T-cell (primary cell): ENCODE results near the gene MLST8. TPM values are rescaled to one million over a fixed set of nuclear protein-coding genes. Genes with fewer than 3 reads are reported as not detected.
A peak's percentile ranks its signal among the peaks of the same experiment; 100 is the strongest.

Source experiments
- ATAC-seq, 4 experiments: fragments of 200-7000 bp in 3 of 4; fragments of 150-1000 bp in 1 of 4; cut with Tn5 transposase; replicated peaks in 1 of 4; 1 replicate in 3 of 4; 2 replicates in 1 of 4; pipeline ENCODE4 v1.10.0; 2021; ENCODE audit warnings: moderate library complexity in 3 of 4, mild to moderate bottlenecking in 2 of 4, moderate number of reproducible peaks in 1 of 4
- CTCF ChIA-PET, 2 donors: fragments of 300-600 bp; sonication (Branson Sonifier 250); formaldehyde crosslinking; loops; one replicate each; lab custom pipeline; 2022; ENCODE audit warnings: antibody characterized with exemption in 2 of 2; lab: Charles Lee
- POLR2A ChIA-PET, 2 donors: fragments of 300-600 bp; sonication (Branson Sonifier 250); formaldehyde crosslinking; loops; one replicate each; lab custom pipeline; 2022; ENCODE audit warnings: antibody characterized with exemption in 2 of 2; lab: Charles Lee
- DNase-seq, 35 experiments: peaks; one replicate each; pipeline versions ENCODE4 v3.0.0 to v3.0.0-alpha.2; 2013 to 2023
- H3K27ac ChIP-seq: one replicate; pipeline ENCODE4 v1.5.1; 2013; ENCODE audit warnings: low read length
- H3K27me3 ChIP-seq, 2 experiments: replicated peaks in 1 of 2; 1 replicate in 1 of 2; 2 replicates in 1 of 2; pipeline versions ENCODE4 v1.6.1 to v1.7.0; 2013; ENCODE audit warnings: low read length in 1 of 2, mixed read lengths in 1 of 2; ENCODE audit not compliant: control insufficient read depth in 2 of 2, insufficient read depth in 2 of 2; ENCODE audit errors: extremely low read depth in 1 of 2
- H3K36me3 ChIP-seq, 2 donors: 1 replicate in 1 of 2; 2 replicates in 1 of 2; pipeline versions ENCODE4 v1.6.1 to v1.7.0; 2013; ENCODE audit warnings: low read length in 1 of 2; ENCODE audit not compliant: control insufficient read depth in 2 of 2, insufficient read depth in 1 of 2; ENCODE audit errors: extremely low read depth in 1 of 2
- H3K4me1 ChIP-seq, 2 experiments: 1 replicate in 1 of 2; 2 replicates in 1 of 2; pipeline versions ENCODE4 v1.6.1 to v1.7.0; 2013; ENCODE audit warnings: low read length in 2 of 2, mixed read lengths in 1 of 2; ENCODE audit not compliant: insufficient read depth in 2 of 2, control insufficient read depth in 1 of 2; ENCODE audit errors: extremely low read depth in 1 of 2
- H3K4me3 ChIP-seq, 2 donors: 1 replicate in 1 of 2; 2 replicates in 1 of 2; pipeline versions ENCODE4 v1.5.1 to v1.7.0; 2013; ENCODE audit warnings: mild to moderate bottlenecking in 2 of 2, low read length in 1 of 2, moderate library complexity in 1 of 2; ENCODE audit not compliant: control insufficient read depth in 1 of 2; ENCODE audit errors: extremely low read depth in 1 of 2
- H3K9me3 ChIP-seq: 2 replicates; pipeline ENCODE4 v1.7.0; 2013
- H3K27ac Mint-ChIP-seq, 2 donors: one replicate each; pipeline ENCODE4 v1.8.0; 2020 to 2021; ENCODE audit warnings: mild to moderate bottlenecking in 2 of 2, mixed read lengths in 2 of 2
- H3K27me3 Mint-ChIP-seq, 2 donors: one replicate each; pipeline ENCODE4 v1.8.0; 2021 to 2022; ENCODE audit warnings: mixed read lengths in 2 of 2
- H3K36me3 Mint-ChIP-seq: one replicate; pipeline ENCODE4 v1.8.0; 2021; ENCODE audit warnings: mixed read lengths
- H3K4me1 Mint-ChIP-seq, 3 donors: one replicate each; pipeline ENCODE4 v1.8.0; 2020 to 2022; ENCODE audit warnings: mixed read lengths in 3 of 3, mild to moderate bottlenecking in 1 of 3
- H3K4me3 Mint-ChIP-seq, 3 donors: one replicate each; pipeline ENCODE4 v1.8.0; 2020 to 2022; ENCODE audit warnings: mild to moderate bottlenecking in 3 of 3, mixed read lengths in 3 of 3, moderate library complexity in 3 of 3
- H3K9me3 Mint-ChIP-seq, 3 donors: one replicate each; pipeline ENCODE4 v1.8.0; 2020 to 2022; ENCODE audit warnings: mixed read lengths in 3 of 3
- WGBS: methylation state at CpG from one replicate; pipeline ENCODE4 v1.1.5; 2013; ENCODE audit warnings: missing lambda C conversion rate; ENCODE audit not compliant: insufficient coverage; 5-methylcytosine and 5-hydroxymethylcytosine counted together
- total RNA-seq, 35 experiments: library from RNA in 6 of 35; stranded (reverse) in 6 of 35; fragments of 120-200 nt in 1 of 35; gene quantifications; one replicate each; pipeline versions ENCODE4 v1.2.1 to v1.2.4 and lab custom pipeline; 2013 to 2026

The MLST8 gene
- total RNA-seq, 5 donors from 2014 or later (not counting 1 experiment from before 2014, with no cell fraction given) = 26.2 to 32.5 (median 30.2) TPM

DNA sequence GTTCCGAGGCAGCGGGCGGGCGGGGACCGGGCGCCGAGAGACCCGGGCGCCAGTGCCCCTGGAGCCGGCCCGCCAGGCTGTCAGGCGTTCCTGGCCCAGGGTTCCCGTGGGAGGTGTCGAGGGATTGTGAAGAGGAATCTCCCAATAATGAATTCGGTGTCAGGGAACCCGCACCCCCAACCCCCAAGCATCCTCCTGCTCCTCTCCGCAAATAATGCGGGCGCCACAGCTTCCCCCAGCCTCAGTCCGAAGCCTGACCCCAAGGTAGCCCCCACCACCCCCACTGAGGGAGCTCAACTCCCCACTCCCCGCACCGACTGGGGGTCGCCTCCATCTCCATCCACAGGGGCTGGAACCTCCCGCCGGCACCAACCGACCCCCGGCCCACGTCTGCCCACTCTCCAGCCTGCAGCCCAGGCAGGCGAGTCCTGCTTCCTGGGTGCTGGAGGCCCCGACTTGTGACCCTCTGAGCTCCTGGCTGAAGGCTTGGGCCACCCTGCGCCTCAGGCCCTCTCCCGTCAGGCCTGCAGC, 8.2 kb upstream of the MLST8 start:
- Histone ChIP-seq H3K27me3 (peaks cover 3 to 58% of the 10 kb centered on the region in 2 experiments), H3K36me3 (no peaks in the 10 kb centered on the region), H3K4me3 (no peak overlapping the region), H3K9me3 (no peaks in the 10 kb centered on the region), H3K27ac (no peak overlapping the region), H3K4me1 (peaks cover 0 to 18% of the 10 kb centered on the region in 2 experiments)
- ATAC-seq (no peak), DNase-seq (no peak)
- H3K36me3 Mint-ChIP-seq = no peaks in the 10 kb centered on the region
- no peak overlapping the region for H3K27ac Mint-ChIP-seq
- POLR2A ChIA-PET = no interaction called here
- no peaks in the 10 kb centered on the region for H3K9me3 Mint-ChIP-seq
- peaks cover 11 to 35% of the 10 kb centered on the region in 2 donors for H3K27me3 Mint-ChIP-seq
- H3K4me3 Mint-ChIP-seq = peak overlapping the region; percentile 41 to 72 (median 53)
- 28% methylated on average over 22 of the region's 32 CpGs for WGBS
- CTCF ChIA-PET = no interaction called here
- H3K4me1 Mint-ChIP-seq = peaks cover 0 to 8% (median 4%) of the 10 kb centered on the region in 3 donors

DNA sequence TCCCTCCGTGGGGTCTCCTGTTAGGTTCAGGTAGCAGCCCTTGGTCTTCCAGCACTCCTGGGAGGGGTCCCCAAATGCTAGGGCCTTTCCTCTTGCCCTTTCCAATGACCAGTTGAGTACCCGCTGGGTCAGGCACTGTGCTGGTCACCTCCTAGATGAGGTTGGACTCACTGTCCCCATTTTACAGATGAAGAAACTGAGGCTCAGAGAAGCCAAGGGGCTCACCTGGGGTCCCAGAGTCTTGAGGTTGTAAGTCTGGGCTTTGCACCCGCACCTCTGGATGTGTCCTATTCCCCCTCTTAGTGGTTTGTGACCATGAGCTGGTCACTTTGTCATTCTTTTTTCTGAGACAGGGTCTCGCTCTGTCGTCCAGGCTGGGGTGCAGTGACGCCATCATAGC, 7.5 kb upstream of the MLST8 start:
- peaks cover 3 to 58% of the 10 kb centered on the region in 2 experiments for H3K27me3 ChIP-seq
- DNase-seq = no peak
- no peaks in the 10 kb centered on the region for H3K9me3 Mint-ChIP-seq
- peaks cover 0 to 8% (median 4%) of the 10 kb centered on the region in 3 donors for H3K4me1 Mint-ChIP-seq
- peaks cover 11 to 35% of the 10 kb centered on the region in 2 donors for H3K27me3 Mint-ChIP-seq
- whole genome bisulfite sequencing = 95% methylated on average over 4 of the region's 6 CpGs
- no peaks in the 10 kb centered on the region for H3K36me3 ChIP-seq
- H3K4me1 ChIP-seq = peaks cover 0 to 18% of the 10 kb centered on the region in 2 experiments
- no peak overlapping the region for H3K27ac ChIP-seq
- ATAC-seq = no peak
- ChIA-PET POLR2A (no interaction called here), CTCF (no interaction called here)
- H3K9me3 ChIP-seq = no peaks in the 10 kb centered on the region
- peak overlapping the region; percentile 37 to 72 (median 47) for H3K4me3 Mint-ChIP-seq
- H3K27ac Mint-ChIP-seq = peak overlapping the region in 1 of 2 donors; percentile 36
- H3K36me3 Mint-ChIP-seq = no peaks in the 10 kb centered on the region
- no peak overlapping the region for H3K4me3 ChIP-seq

DNA sequence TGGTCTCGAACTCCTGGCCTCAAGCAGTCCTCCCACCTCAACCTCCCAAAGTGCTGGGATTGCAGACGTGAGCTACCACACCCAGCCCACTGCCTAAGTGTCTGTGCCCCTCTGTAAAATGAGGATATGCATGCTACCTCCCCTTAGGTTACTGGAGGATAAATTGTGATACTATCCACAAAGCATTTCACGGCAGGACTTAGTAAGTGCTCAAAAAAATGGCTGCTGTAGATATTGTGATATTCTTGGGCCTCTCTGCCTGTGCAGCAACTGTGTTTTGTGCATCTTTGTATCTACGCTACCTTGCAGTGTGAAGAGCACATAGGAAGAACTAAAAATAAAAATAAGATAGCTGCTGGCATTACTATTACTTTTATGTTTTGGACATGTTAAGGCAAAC, 7.0 kb upstream of the MLST8 start:
- 75% methylated on average over 1 of the region's 4 CpGs for WGBS
- peaks cover 0 to 8% (median 4%) of the 10 kb centered on the region in 3 donors for H3K4me1 Mint-ChIP-seq
- no peak for DNase-seq
- no peaks in the 10 kb centered on the region for H3K9me3 ChIP-seq
- no peak overlapping the region for H3K4me3 ChIP-seq
- peak overlapping the region in 1 of 2 donors; percentile 36 for H3K27ac Mint-ChIP-seq
- H3K27me3 ChIP-seq = peaks cover 3 to 57% of the 10 kb centered on the region in 2 experiments
- ChIA-PET POLR2A (no interaction called here), CTCF (no interaction called here)
- no peak for ATAC-seq
- H3K36me3 ChIP-seq = no peaks in the 10 kb centered on the region
- no peaks in the 10 kb centered on the region for H3K36me3 Mint-ChIP-seq
- peak overlapping the region; percentile 37 to 72 (median 47) for H3K4me3 Mint-ChIP-seq
- peaks cover 0 to 18% of the 10 kb centered on the region in 2 experiments for H3K4me1 ChIP-seq
- H3K27me3 Mint-ChIP-seq = peaks cover 11 to 35% of the 10 kb centered on the region in 2 donors
- no peaks in the 10 kb centered on the region for H3K9me3 Mint-ChIP-seq
- H3K27ac ChIP-seq = no peak overlapping the region

DNA sequence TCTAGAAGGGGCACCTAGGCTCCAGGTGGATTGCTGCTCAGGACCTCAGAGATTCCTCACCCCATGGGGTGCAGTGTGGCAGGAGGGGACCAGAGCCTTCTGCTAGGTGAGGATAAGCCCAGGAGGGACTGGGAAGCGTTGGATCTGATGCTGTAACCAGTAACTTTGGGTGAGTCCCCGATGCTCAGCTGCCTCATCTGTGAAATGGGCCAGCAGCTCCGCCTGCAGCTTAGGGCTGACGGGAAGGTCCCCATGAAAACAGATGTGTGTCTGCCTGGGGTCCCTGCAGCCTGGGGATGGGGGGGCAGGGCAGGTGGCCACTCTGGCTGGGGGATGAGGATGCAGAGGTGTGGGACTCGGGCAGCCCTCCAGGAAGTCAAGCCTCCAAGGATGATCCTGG, 6.2 kb upstream of the MLST8 start:
- Histone ChIP-seq H3K27me3 (peaks cover 3 to 49% of the 10 kb centered on the region in 2 experiments), H3K4me1 (peaks cover 0 to 18% of the 10 kb centered on the region in 2 experiments), H3K9me3 (no peaks in the 10 kb centered on the region), H3K27ac (no peak overlapping the region), H3K36me3 (no peaks in the 10 kb centered on the region), H3K4me3 (no peak overlapping the region)
- no peak overlapping the region for H3K4me3 Mint-ChIP-seq
- H3K27ac Mint-ChIP-seq = no peak overlapping the region
- ChIA-PET CTCF (interaction anchor here in 1 of 2 donors (0.6 kb wide), 1 partner anchor 390 kb away, joined by 3 read pairs; no protein-coding TSS in a partner anchor), POLR2A (no interaction called here)
- DNase-seq = no peak
- peaks cover 11 to 34% of the 10 kb centered on the region in 2 donors for H3K27me3 Mint-ChIP-seq
- H3K4me1 Mint-ChIP-seq = peaks cover under 1 to 10% (median 4%) of the 10 kb centered on the region in 3 donors
- WGBS = 71% methylated on average over 5 of the region's 5 CpGs
- H3K36me3 Mint-ChIP-seq = no peaks in the 10 kb centered on the region
- no peak for ATAC-seq
- H3K9me3 Mint-ChIP-seq = no peaks in the 10 kb centered on the region

DNA sequence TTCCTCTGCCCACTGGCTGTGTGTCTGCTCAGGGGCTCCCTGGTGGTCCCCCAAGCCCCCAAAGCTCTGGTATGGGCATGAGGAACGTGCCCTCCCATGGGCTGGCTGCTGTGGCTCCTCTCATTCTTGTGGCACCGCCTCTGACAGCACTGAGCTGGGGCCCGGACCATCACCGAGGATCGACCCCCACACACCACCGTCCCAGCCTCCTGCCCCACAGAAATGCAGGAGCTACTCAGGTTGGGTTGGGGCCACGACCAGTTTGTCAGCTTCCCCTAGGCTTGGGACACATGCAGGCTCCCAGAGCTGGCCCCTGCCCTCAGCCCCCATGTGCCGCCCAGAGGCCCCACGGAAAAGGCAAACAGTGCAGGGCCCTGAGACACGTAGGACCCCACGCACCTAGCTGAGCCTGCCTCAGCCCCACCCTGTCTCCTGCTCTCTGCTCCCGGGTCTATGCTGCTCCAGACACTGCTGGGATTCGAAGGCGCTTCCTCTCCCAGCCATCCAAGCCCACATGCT, 5.6 kb upstream of the MLST8 start:
- H3K9me3 Mint-ChIP-seq = no peaks in the 10 kb centered on the region
- Histone ChIP-seq H3K27ac (no peak overlapping the region), H3K27me3 (peaks cover 3 to 43% of the 10 kb centered on the region in 2 experiments), H3K9me3 (no peaks in the 10 kb centered on the region), H3K36me3 (no peaks in the 10 kb centered on the region), H3K4me3 (no peak overlapping the region), H3K4me1 (peaks cover 0 to 20% of the 10 kb centered on the region in 2 experiments)
- ATAC-seq (no peak), DNase-seq (no peak)
- H3K4me1 Mint-ChIP-seq = peaks cover 6 to 14% (median 8%) of the 10 kb centered on the region in 3 donors
- peaks cover 11 to 31% of the 10 kb centered on the region in 2 donors for H3K27me3 Mint-ChIP-seq
- 77% methylated on average over 11 of the region's 14 CpGs for WGBS
- H3K27ac Mint-ChIP-seq = no peak overlapping the region
- CTCF ChIA-PET = no interaction called here
- no peak overlapping the region for H3K4me3 Mint-ChIP-seq
- POLR2A ChIA-PET = no interaction called here
- H3K36me3 Mint-ChIP-seq = no peaks in the 10 kb centered on the region

DNA sequence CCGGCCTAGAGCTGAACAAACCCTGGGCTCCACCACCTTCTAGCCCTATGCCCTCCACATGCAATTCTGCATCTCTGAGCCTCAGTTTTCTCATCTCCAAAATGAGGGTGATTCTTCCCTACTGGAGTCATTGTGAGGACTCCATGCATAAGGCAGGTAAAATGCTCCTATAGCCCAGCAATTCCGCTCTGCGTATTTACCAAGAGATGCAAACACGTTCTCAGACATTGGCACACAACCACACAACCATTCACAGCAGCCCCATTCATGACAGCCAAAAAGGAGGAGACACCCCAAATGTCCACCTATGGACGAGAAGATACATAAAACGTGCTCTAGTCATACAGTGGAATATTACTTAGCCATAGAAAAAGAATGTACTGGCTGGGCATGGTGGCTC, 4.9 kb upstream of the MLST8 start:
- Mint-ChIP-seq H3K4me1 (peaks cover 6 to 9% (median 8%) of the 10 kb centered on the region in 3 donors), H3K9me3 (no peaks in the 10 kb centered on the region), H3K27ac (no peak overlapping the region), H3K27me3 (peaks cover 6 to 26% of the 10 kb centered on the region in 2 donors), H3K36me3 (no peaks in the 10 kb centered on the region), H3K4me3 (no peak overlapping the region)
- no peak overlapping the region for H3K27ac ChIP-seq
- H3K36me3 ChIP-seq = no peaks in the 10 kb centered on the region
- no peaks in the 10 kb centered on the region for H3K9me3 ChIP-seq
- POLR2A ChIA-PET = no interaction called here
- CTCF ChIA-PET = no interaction called here
- DNase-seq (no peak), ATAC-seq (no peak)
- peaks cover 3 to 37% of the 10 kb centered on the region in 2 experiments for H3K27me3 ChIP-seq
- peaks cover 0 to 20% of the 10 kb centered on the region in 2 experiments for H3K4me1 ChIP-seq
- WGBS = 100% methylated on average over 2 of the region's 6 CpGs
- no peak overlapping the region for H3K4me3 ChIP-seq
